GM21423 (cell line): ENCODE measurements around the gene TENM3.

Source experiments
- ATAC-seq: cut with Tn5 transposase; IDR thresholded peaks from one replicate; pipeline ENCODE4 v1.9.1; 2021; ENCODE audit warnings: mild to moderate bottlenecking, moderate library complexity; ENCODE audit not compliant: unreplicated experiment

Gene TENM3

DNA sequence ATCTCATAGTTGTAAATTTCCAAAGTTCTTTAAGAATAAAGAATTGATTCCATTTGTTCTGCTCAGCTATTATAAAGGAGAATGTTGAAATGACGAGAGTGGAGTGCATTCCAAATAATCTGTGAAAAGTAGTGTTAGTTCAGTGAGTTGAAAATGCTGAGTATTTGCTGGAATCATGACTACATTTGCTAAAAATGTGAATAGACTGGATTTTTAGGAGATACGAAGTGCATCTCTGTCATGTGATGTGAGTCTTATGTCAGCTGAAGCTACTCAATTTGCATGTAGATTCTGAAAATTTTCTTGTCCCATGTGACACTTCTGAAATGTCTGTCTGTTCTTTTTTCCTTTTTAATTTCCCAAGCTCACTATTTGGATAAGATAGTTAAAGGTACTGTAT lies 468.0 kb downstream of the TENM3 start:
- ATAC-seq: no peak

DNA sequence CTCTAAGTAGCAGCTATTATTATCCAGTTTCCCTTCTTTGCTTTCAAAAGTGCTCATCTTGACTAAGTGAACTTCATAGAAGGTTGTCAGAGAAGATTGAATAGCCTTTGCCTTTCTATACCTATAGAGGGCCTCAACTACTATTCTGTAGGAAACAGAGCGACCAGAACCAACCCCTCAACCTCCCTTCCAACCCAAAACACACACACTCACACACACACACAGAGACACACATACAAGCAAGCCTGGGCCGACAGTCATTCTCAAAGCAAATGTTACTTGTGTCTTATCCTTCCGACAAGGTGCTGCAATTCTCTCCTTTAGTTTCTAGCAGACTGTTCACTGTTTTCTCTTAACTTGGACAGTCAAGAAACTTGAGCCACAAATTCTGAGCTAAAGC lies 472.3 kb downstream of the TENM3 start:
- no peak for ATAC-seq

DNA sequence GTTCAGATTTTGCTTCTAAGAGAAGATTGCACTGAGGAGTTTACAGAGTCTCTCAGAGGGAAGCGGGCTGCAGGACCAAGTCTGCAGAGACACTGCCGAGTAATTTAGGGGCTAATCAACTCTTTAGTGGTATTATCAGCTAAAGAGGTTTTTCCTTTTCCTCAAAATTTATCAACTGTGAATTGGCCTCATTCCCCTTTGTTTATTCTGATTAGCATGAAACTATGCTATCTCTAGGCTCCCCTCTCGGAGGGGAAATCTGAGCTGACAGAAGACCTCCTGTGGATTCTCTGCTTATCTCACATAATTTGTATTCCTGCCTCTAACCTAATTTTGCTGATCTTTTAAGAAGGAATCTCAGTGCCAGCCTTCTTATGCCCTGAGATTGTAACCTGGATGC lies 473.0 kb downstream of the TENM3 start:
- ATAC-seq: no peak

DNA sequence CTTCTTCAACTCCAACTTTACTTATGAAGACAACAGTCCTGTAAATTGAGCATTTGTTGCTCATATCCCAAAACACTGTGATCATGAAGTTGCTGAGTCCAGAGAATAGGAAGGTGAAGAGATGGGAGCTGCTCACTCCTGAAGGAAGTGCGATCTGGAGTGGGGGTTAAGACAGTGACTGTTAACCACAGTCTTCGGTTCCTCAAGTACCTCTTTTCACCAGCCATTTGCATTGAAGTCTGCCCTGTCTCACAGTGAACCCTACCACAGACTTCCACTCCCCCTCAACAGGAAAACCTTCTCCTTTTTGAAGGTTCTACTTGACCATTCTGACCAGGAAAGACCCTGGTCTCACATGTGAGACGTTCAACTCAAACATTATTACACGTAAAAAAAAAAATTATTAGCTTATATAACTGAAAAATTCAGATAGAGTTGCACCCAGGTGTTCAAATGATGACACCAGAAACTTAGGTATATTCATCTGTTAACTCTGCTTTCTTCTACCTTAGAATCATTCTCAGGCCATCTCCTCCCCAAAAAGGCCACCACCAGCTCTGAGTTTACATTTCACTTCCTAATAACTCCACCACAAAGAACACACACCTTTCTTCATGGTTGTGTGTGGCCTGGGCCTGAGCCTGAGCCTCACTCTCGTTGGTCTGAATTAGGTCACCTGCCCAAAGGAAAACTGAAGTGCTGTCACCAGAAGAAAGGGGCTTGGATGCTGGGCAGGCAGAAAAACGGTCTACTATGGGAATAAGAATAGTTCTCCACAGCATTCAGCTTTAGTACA lies 474.8 kb downstream of the TENM3 start:
- ATAC-seq: peak; percentile 68

DNA sequence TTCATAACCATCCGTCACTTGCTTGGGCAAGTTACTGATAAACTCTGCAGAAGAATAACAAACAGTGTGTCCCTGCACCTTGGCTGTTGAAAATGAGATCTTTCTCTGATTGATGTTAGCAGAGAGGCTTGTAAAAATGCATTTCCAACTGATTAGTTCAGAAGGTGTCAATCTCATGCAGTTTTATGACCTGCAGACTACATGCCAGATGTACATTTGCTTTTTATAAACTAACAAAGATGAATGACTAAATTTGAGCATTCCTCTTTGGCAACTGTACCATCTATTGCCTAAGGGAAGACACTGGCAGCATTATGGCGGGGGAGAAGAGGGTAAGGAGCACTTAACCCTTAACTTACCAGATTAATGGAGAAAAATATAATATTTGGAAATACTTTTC lies 481.2 kb downstream of the TENM3 start:
- ATAC-seq: no peak

DNA sequence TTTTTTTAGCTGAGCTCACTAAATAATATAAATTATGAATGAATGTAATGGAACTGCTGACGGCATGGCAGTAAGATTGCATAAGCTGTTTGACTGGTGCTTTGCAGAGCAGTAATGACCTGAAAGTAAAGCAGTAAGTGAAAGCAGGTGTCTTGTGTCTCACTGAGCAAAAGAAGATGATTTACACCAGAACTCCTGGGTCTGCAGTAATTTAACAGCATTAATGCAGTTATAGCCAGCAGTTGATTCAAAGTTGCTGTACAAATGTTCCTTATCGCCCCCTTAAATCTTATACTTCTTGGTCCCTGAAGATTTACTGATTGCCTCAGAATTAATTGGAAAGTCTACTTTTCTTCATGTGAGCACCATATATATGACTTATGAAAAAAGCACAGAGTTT lies 486.3 kb downstream of the TENM3 start:
- no peak for ATAC-seq

DNA sequence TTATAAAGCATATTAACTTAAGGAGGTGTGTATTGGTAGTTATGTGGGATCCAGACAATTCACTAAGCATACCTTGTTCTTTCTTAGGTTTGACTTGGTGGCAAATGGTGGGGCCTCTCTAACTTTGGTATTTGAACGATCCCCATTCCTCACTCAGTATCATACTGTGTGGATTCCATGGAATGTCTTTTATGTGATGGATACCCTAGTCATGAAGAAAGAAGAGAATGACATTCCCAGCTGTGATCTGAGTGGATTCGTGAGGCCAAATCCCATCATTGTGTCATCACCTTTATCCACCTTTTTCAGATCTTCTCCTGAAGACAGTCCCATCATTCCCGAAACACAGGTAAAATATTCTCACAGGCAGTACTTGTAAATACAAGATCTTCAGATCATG lies 487.6 kb downstream of the TENM3 start:
- ATAC-seq: no peak

DNA sequence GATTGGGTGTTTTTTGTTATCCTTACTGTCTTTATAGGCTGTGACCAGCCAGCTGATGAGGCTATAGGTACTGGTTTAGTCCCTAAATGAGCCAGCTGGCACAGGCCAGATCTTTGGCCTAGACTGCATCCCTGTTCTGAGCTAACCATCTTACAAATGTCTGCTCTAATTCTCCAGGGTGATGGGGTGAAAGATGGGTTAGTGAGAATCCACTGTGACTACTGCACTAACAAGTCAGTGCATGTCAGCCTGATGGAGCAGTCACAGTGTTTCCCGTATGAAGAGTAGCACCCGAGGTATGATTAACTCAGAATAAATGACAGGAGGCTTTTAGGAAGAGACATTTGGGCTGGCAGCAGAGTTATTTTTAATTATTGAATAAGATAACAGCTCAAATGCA lies 493.0 kb downstream of the TENM3 start:
- ATAC-seq: no peak

DNA sequence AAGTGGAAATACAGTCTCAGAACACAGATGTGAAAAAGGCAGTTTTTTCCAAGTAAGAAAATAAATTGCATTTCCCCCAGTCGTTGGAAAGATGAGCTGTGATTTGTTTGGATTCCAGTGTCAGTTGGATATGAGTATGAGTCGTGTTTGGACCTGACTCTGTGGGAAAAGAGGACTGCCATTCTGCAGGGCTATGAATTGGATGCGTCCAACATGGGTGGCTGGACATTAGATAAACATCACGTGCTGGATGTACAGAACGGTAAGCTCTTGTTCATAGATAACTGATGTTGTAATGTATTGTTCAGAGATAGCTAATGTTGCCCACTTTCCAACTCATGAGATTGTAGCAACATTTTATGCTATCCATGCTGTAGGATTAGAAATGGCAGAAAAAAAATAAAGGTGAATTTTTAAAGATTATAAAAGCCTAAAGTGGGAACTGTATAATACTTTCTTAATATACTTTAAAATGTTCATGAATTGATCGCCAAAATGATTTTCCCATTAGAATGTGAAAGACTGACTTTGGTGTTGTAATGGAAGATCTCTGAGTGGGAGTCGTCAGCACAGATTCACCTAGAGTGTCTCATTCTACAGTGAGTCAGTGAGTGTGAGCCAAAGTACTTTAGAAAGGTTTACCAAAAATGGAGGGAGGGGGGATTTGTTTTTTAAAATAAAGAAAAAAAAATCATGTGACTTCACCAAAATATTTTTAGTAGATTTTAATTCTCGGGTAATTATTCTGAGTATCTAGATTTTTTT lies 495.3 kb downstream of the TENM3 start:
- ATAC-seq: no peak

DNA sequence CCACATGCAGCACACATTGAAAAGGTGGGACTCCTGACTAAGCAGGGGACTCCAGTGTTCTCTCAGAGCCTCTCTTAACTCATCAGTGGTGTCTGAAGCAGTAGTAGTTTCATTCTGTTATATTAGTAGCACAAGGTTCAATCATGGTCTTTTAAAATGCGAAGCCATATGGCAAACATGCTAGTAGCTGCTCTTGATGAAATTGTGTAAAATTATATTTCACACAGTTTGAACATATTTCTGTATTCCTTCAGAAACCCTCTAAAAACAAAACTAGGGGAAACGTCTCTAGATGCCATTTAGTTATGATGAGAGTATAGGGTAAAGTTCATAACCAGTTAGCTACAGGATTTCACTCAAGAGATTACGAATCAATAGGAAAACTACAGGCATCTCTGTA lies 497.1 kb downstream of the TENM3 start:
- no peak for ATAC-seq

DNA sequence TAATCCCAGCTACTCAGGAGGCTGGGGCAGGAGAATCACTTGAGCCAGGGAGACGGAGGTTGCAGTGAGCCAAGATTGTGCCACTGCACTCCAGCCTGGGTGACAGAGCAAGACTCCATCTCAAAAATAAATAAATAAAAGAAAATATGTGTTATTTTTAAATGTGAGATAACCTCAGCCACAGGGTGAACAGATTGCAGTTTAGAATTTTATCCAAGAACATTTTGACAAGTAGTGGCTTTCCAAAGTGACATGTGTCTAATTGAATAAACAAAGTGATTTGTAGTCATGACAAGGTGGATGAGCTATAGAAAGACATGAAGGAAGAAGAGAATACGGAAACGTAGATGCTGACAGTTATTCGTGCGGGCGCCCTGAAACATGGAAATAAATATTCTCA lies 497.9 kb downstream of the TENM3 start:
- ATAC-seq: no peak

DNA sequence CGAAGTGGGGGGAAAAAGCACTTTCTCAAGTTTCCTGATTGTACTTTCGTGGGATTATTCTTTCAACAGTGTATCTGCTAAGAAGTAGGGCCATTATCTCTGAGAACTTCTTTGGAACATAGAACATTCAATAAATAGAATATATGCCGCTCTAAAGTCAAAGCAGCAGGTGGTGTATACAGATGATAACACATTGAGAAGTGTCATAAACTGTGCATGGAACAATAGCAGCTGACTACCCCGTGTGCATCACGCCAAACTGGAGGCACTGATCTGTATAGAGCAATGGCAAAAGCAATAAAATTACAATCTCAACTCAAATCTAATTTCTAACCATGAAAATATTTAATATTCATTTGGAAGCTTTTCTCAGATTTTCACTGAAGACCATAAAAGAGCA lies 498.7 kb downstream of the TENM3 start:
- no peak for ATAC-seq

DNA sequence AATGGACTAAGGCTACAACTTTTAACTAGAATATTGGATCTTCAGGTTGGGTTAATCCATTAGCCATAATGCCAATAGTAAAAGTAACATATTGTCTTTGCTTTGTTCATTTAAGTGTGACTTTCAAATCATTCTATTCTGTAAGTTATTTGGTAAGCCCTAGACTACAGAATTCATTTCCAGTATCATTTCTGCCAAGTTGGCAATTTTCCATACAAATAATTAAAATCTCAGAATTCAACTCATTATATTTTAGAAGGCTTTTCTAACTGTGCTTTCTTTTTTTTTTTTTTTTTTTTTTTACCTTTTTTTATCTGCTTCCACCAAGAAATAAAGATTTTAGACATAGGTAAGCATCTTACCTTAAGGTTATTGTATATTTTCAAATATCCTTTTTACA lies 500.6 kb downstream of the TENM3 start:
- ATAC-seq: no peak

DNA sequence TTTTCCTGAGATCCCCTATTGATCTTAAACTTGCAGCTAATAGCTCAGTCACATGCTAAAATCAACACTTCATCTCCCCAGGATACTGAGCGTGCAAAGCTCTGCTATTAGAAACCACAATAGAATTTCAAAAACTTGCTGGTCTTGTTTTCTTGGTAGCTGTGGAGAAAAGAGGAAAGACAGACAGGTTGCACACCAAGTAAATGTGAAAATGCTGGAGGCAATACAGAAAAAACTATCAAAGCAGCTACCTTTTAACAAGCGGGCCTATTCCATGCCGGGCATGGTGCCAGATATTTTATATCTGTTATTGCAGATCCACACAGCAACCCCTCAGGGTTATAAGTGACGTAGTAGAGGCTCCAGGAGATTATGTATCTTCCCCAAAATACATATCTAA lies 502.0 kb downstream of the TENM3 start:
- ATAC-seq: no peak

DNA sequence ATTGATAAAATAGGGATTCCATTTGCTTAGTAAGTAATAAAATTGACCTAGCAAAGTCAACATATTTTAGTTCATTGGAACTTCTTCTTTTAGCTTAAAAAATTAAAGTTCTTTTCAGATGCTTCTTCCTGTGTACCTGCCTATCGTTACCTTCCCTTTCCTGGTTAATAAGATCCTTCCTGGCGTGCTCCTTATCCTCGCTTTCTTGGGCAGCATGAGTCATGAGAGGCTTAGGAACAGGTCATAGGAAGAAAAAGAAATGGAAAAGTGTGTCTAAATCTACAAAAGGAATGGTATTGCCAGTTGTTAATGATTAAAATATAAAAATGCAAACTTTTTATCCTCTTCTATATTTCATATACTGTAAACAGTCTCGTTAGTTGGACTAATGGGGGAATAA lies 503.7 kb downstream of the TENM3 start:
- ATAC-seq: no peak

DNA sequence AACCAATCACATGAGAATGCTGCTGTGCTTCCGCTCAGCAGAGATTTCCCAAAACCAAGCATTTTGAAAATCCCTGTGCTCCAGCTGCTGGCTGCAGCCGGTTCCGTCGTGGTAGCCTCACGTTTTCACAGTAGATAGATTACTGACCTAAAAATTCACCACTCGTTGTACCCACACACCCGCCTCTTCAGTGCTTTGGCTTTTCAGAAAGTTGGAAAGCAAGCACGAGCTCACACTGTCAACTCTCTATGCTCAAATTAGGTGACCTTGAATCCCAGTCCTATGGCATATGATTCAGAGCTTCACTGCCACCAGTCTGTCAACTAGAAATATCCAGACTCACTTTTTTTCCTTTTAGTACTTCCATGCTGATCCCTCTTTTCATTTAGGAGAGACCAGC lies 505.1 kb downstream of the TENM3 start:
- ATAC-seq: no peak

DNA sequence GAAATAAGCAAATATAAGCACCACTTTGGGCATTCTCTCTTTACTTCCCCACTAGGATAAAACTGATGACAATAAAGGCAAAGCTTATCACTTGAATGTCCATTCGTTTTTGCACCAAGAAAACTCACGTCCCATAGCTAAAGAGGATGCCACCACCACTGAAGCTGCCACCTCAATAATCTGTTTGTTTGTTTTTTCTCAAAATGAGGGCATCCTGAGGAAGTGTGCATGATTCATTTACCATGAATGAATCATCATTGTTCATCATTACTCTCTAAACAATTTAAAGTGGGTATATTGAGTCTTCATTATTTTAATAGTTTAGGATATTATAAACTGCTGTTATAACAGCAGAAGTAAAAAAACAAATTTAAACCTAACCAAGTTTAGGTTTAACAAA lies 505.7 kb downstream of the TENM3 start:
- ATAC-seq: no peak

DNA sequence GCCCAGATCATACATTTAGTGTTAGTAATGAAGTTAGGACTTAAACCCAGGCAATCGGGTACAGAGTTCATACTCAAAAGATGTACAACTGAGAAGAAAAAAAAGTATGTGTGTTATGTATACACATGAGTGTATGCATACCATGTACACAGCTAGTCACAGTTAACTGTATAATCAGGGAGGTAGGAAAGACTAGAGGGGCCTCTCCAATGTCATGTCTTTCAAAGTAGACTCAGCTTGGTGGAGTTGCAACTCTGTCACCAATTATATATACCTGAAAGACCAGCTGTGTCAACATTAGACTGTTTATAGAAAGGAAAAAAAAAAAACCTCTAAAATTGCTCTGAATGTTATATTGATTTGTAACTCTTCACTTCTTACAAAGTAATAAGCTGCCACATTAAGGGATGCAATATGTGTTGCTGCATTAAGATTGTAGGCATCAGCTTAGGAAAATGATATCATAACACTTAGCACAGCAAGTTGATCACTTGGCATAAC lies 506.5 kb downstream of the TENM3 start:
- no peak for ATAC-seq

DNA sequence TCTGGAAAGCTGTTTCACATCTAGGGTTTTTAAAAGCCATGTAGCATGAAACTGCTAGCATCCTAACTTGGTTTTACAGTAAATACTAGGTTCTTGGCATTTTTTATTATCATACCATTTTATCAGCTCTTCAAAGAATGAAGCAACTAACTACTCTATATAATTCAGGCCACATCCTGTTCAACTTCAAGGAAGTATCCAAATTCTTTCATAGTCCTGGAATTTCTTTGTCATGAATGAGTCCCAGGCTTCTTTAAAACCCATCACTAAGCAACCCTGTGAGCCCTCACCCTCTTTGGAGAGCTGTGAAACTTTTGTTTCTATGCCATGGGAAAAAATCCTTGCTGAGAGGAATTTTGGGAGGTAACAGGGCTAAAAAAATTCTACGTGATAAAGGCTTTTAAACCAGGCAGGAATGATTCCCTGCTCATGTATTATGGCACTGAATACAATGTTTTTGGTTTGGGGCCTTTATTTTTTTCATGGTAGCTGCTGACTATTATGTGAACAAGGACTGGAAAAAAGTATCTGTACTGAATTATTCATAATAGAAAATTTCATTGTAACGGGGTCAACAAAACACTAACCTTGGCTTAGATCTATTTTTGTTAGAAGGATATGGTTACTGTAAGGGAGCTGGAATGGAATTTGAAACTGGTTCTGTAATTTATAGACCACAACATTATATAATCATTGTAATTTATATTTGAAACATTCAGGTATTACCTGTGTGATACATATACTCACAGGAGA lies 509.1 kb downstream of the TENM3 start:
- no peak for ATAC-seq

DNA sequence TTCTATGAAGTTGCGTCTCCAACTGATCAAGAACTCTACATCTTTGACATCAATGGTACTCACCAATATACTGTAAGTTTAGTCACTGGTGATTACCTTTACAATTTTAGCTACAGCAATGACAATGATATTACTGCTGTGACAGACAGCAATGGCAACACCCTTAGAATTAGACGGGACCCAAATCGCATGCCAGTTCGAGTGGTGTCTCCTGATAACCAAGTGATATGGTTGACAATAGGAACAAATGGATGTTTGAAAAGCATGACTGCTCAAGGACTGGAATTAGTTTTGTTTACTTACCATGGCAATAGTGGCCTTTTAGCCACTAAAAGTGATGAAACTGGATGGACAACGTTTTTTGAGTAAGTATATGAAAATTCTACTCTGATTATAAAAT lies 511.7 kb downstream of the TENM3 start:
- no peak for ATAC-seq

DNA sequence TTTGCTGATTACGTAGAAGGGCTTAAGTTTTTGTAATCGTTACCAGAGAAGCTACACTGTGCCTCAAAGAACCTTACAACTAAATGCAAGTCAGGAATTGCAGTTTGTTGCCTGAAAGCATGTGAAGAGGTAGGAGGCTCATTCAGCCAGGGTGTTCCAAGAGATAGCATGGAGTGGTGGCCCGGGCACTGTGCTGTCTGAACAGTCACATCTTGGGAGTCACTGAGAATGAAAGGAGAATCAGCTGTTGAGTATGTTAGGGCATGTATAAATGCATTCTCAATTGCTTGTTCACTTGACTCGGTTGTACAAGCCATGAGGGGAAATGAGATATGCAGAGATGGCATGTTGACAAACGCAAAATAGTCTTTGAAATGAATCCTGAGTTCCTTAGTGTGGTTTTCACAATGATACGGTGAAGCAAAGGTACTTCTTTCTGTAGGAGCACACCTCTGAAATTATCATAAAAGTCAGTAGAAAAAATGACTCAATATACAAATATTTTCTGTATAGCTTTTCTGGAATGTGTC lies 513.0 kb downstream of the TENM3 start:
- ATAC-seq: no peak
